Measurements from ENCODE around the gene NGEF.
"Not testable (repeated sequence)": the region's sequence is repeated elsewhere in the genome, so short reads cannot be mapped to it uniquely, and the experiment has no call there.

NGEF gene

DNA sequence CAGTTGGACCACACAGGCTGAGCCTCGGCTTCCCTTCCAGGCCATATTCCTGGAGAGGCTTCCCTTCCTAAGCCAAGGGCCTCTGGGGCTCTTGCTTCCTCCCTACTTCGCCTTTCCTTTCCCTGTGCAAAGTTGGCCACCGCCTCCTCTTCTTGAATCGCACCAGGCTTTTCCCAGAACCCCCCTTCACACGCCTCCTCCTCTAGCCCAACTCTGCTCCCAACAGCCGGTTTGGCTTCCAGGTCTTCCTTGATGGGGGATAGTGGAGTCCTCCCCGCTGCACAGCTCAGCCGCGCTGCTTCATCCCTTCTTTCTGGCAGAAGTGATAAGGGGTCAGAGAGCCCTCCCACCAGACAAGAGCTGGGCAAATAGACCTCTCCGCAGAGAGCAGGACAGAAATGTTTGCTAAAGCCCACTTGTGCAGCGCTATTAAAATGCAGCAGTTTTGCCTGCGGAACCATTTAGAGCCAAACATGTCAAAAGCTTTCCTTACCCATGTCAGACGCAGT lies 86.6 kb downstream of the NGEF start:
- DNase-seq: no peak

DNA sequence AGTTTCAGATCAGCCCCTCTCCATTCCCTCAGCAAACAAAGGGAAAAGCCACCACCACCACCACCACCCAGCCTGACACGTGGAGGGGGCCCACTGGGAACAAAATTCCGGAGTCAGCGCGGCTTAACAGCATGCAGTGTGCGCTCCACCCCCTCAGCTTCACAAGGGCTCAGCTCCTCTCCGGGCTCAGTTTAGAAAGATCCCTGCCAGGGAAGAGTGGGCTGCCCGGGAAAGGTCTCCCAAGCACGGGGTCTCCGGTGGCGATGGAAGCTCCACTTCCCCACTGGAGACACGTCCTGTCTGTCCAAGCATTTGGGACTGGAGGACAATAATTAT lies 87.3 kb downstream of the NGEF start:
- DNase-seq: no peak

DNA sequence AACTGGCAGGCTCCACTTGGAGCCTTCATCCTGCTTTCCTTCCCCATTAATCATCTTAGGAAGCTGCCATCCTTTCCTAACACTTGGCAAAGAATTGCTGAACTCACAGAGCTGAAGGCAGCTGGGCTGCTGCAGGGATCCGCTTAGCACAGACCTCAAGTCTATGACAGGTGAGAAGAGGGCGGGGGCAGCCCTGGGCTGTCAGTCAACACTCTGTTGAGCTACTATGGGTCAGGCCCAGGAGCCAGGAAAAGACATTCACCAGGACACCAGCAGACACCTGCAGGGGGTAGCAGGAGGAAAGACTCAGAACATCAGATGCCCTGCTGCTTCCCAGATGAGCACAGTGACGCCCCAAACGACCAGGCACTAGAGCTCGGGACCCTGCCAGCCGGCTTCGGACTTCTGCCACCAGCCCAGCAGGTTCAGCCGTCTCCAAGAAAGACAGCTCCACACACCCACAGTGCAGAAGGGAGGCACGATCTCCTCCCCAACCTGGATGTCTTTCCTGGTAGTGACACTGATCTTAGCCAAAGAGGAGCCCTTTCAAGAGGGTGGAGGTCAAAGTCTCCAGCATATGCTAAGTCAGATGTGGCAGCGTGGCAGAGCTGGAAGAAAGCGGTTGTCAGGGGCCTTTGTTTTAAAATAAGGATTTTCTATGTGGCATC lies 87.8 kb downstream of the NGEF start:
- DNase-seq: no peak

DNA sequence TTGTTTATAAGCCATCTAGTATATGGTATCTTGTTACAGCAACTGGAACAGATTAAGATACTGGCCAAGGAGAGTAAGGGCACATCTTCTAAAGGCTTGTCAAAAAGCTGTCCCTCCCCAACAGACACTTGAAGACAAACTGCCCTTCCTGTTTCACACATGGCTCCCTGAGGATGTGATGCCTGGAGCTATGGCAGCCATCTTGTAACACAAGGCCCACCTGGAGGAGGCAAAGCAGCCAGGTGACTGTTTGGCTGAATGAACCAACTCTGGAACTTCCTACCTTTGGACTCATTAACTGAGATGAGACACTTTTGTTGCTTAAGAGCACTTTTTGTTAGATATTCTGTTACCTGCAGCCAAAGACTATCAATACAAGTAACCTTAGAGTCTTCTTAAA lies 88.6 kb downstream of the NGEF start:
- DNase-seq: no peak

DNA sequence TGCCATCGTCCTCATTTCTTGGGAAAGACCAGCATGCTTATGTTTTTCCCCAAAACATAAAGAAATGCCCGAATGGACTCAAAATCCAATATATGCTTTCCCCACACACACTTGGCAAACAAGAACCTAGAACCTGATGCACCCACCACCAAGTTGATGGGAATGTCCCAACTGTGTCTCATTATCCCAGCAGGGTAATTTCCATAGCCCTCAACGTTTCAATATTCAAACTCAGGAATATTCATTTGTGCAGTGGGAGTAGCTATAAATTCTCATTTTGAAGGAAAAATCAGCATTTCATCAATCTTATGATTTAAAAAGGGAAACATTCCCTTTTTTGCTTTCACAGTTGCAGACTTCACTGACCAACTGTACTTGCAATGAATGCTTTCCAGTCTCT lies 92.3 kb downstream of the NGEF start:
- no peak for DNase-seq

DNA sequence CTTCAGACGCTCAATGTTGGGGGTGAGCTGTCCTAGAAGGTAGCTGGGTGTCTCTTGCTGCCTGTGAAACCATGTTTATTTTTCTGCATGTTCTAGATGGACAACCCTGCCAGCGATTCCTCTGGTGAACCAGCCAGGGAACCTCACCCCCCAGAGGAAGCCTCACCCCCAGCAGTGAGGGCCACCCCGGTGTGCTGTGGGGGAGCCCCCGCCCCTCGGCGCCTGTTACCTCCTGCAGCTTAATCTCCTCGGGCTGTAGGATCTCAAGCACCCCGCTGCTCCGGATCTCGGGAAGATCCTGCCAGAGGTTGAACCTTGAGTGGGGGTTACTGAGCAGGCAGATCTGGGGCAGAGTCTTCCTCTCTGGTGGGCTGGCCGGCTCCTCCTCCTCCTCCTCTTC lies 93.0 kb downstream of the NGEF start:
- DNase-seq: no peak

DNA sequence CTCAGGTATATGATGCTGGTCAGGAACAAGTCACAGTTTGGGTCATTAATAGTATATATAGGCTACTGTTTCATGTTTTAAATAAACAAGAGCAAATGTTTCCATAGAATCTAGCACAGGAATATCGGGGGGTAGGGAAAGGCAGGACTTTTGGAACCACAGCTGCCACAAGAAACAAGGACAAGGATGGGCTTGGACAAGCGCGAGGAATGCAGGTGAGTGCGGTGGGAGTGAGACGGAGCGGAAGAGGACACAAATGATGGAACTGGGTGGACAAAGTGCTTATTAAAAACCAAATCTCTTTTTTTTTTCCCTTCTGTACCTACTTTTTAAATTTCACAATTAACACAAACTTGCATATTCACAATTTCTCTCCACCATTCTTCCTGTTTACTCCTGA lies 93.9 kb downstream of the NGEF start:
- DNase-seq: no peak

DNA sequence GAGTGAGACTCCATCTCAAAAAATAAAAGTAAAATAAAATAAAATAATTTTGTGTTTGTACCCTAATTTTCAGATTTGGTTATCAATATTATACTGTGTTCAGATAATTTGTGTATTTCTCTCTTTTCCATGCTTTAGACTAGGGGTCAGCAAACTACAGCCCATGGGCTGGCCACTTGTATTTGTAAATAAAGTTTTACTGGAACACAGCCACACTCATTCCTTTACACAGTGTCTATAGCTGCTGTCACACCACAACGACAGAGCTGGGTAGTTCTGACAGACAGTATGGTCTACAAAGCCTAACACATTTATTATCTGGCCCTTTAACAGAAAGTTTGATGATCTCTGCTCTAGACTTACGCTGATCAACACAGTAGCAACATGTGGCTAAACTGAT lies 99.2 kb downstream of the NGEF start:
- no peak for DNase-seq

DNA sequence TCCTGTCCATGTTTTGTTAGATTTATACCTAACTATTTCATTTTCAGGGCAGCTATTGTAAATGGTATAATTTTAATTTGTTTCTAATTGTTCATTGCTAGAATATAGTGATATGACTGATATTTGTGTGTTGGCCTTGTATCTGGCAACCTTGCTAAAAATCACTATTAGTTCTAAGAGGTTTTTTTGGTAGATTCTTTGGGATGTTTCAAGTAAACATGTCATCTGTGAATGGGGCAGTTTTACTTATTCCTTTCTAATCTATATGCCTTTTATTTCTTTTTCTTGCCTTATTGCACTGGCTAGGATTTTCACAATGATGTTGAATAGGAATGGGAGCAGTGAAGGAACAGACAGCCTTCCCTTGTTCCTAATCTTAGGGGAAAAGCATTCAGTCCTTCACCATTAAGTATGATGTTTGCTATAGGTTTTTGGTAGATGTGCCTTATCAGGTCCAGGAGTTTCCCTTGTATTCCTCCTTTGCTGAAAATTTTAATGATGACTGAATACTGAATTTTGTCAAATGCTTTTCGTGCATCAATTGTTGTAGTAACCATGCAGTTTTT lies 101.3 kb downstream of the NGEF start:
- DNase-seq: no peak

DNA sequence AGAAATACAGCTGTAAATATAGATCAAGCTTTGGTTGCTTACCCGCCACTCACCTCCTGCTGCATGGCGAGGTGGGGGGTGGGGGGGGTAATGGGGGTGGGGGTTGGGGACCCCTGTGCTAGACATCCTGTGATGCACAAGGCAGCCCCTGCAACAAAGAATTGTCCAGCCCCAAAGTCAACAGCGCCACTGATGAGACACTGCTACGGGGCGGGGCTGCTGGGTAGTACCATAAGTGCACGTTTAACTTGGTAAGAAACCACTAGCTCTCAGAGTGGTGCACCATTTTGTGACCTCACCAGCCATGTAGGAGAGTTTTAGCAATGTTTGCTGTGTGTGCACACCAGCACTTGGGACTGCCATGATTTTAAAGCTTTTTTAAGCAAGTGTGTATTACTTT lies 102.7 kb downstream of the NGEF start:
- DNase-seq: no peak

DNA sequence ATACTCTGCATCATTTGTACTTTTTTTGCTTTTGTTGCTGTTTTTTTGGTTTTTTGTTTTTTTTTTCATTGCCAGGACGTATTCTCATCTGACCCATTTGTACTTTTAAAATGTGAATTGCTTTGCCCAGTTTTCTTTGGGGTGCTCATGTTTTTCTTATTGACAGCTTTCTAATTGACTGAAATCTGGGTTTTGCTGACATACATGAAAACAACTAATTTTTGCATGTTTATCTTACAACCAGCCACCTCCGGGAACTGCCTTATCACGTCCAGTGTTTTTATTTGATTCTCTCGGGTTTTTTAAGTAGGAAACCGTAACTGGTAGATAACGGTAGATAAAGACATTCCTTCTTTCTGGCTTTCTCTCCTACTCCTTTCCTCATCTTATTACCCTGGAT lies 104.4 kb downstream of the NGEF start:
- no peak for DNase-seq

DNA sequence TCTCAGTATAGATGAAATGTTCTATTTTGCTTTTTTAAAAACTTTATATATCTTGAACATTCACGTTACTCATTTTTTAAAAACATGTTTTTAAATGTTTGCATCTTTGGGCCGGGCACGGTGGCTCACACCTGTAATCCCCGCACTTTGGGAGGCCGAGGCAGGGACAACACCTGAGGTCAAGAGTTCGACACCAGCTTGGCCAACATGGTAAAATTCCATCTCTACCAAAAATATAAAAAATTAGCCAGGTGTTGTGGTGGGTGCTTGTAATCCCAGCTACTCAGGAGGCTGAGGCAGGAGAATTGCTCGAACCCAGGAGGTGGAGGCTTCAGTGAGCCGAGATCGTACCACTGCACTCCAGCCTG lies 105.4 kb downstream of the NGEF start:
- DNase-seq: not testable (repeated sequence)

DNA sequence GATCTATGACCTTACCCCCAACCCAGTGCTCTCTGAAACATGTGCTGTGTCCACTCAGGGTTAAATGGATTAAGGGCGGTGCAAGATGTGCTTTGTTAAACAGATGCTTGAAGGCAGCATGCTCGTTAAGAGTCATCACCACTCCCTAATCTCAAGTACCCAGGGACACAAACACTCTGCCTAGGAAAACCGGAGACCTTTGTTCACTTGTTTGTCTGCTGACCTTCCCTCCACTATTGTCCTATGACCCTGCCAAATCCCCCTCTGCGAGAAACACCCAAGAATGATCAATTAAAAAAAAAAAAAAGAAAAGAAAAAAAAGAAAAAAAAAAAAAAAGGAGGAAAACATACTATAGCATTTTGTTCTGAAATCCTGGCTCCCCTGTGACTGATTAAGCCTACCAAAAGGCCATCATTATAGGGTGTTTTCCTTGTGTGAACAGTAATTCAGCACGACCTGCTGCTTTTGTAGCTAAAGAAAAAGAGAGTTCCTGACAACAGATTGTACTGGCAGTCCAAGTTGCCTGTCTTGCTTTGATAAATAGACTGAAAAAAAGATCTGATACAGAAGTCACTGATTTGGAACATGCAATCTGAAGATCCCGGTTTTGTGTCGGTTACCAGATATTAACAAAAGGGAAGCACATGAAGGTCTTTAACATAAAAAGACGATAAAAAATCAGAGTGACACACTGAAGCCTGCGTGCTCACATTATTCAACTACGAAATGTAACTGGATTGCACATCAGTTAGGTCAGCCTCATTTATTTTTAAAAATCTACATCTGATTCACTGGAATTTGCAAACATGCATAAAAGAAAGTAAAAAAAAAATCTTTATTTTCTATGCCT lies 106.0 kb downstream of the NGEF start:
- DNase-seq: not testable (repeated sequence)

DNA sequence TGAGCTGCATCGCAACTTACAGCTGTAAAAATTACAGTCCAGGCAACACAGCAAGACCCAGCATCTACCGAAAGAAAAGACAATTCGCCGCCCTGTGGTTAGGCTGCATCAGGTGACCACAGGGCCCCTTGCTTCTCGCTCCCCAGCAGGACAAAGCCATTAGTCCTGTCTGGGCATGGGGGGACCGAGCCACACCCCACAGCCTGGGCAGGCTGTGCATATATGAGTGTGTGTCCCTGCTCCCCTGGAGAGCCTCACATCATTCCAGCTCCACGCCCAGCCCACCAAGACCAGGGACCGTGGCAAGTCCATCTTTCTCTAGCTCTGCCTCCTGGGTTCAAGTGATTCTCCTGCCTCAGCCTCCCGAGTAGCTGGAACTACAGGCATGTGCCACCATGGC lies 109.1 kb downstream of the NGEF start:
- no peak for DNase-seq

DNA sequence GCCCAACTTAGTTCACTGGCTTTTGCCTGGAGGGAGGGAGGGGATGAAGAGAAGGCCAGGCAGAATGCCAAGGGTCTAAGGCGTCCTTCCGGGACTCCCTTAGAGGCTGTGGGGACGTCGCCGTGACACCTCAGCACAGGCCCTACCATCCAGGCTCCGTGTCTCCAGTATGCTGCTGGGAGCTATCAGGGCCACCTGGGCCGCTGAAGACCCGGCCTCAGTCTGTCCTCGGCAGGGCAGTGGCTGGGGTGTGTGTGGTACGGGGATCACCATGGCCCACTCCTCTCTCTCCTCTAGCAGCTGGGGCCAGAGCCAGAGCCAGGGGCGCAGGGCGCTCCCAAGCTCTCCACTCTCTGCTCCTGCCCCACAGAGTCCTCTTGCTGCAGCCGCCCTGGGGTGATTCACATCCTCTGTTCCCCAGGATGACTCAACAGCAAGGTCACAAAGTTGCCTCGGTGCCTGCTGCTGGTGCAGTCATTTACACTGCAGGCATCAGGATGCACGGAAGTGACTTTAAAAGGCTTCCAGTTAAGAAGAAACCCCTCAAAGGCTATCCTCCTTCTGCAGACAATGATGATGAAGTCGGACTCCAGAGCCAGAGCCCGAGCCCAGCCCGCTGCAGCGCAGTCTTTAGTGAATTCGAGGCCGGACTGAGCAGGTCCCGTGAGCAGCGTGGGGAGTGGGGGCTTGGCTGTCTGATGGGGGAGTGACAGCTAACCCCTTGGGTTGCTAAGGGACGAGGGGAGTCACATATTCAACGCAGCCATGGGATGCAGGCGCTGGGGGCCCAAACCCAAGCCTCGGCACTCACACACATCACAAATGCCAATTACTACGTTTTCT lies 111.1 kb downstream of the NGEF start:
- DNase-seq: no peak

DNA sequence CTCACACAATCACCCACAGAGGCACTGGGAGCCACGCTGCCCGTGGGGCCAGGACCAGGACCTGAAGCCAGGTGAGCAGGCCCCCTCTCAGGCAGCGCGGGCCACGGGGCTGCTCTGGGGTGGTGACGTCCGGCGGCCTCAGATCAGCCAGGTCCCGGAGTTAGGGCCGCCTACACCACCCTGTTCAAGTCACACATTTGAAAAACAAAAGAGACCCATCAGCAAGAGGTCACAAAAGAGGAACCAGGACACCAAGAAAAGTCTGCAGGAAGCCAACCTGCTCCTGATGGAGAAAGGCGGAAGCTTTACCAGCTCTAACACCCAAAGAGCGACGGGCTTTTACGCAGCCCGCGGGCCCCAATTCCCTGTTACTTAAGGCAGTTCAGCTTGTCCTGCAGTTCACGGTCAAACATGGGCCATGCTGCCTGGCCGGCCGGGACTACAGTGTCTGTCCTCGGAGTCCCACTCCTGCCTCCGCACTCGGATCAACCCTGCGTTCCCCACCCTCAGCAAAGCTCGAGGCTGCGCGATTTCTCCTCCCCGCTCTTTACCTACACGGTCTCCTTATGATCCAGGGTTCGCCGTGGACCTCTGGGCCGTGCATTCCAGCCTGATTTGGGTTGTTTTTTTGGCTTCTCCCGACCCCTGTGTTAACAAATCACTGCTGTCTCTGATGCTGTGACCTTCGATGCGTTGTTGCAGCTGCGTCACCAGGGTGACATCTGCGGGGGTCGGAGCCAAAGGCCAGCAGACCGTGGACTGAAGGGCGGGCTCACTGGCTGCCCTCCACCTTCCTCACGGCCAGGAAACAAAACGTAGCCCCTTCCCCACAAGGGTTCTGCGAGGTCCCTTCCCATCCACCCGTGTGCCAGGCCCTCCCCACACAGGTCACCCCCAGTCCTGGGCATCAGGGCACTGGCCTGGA lies 112.0 kb downstream of the NGEF start:
- no peak for DNase-seq

DNA sequence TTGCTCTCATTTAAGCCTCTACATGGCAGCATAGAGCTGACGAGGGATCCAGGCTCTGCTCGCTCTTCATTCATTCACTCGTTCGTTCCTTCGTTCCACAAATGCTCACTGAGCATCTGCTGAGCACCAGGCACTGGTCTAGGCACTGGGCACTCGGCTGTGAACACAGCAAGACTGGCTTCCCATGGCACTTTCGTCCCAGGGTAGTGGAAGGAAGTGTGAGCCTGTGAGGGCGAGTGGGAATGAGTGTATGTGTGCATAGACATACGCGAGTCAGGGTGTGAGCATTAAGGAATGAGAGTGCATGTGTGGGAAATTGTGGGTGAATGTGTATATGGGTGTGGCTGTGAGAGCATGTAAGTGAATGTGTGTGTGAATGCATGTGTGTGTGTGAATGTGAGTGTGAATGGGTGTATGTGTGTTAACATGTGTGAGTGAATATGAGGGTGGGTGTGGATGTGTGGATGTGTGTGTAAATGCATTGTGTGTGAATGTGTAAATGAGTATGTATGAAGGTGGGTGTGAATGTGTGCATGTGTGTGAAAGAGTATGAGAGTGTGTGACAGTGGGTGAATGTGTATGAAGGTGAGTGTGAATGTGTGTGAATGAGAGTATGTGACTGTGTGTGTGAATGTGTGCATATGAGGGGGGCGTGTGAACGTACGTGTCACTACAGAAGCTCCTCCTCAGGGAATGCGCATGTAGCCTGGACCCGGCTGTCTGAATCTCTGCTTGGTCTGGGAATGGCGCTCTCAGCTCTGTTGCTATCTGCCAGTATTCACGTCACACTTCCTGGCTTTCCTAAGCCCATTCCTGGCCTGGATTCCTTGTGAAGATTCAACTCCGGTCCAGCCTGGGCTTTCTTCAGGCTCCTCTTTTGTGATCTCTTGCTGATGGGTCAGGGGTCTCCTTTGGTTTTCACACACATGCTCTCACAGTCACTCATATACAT lies 114.2 kb downstream of the NGEF start:
- DNase-seq: no peak

DNA sequence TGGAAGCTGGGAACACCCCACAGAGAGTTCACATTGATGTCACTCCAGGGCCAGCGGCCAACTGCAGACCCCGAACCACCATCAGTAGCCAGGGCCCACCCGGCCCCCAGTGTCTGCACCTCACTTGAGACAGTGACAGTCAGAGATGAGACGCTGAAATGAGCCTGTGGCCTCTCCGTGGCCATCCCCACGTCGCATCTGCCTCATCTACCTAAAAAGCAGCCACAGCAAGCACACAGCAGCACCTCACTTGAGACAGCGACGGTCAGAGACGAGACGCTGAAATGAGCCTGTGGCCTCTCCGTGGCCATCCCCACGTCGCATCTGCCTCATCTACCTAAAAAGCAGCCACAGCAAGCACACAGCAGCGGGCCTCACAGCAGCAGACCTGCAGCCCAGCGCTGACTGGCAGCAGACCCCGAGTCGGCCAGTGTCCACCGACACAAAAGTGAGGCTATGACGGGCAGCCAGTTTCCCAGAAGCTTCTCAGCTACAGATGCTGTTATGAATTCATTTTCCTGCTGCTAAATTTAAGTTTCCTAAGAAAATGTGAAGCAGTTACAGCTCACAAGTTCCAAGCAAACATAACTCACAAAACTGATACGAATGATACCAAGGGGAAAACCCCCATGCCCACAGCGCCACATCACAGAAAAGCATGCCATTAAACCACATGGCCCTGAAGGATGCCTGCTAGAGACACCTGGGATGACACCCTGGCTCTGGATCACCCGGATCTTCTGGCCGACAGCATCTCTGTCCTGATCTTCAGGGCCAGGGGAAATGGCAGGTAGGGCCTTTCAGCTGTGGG lies 115.3 kb downstream of the NGEF start:
- no peak for DNase-seq

DNA sequence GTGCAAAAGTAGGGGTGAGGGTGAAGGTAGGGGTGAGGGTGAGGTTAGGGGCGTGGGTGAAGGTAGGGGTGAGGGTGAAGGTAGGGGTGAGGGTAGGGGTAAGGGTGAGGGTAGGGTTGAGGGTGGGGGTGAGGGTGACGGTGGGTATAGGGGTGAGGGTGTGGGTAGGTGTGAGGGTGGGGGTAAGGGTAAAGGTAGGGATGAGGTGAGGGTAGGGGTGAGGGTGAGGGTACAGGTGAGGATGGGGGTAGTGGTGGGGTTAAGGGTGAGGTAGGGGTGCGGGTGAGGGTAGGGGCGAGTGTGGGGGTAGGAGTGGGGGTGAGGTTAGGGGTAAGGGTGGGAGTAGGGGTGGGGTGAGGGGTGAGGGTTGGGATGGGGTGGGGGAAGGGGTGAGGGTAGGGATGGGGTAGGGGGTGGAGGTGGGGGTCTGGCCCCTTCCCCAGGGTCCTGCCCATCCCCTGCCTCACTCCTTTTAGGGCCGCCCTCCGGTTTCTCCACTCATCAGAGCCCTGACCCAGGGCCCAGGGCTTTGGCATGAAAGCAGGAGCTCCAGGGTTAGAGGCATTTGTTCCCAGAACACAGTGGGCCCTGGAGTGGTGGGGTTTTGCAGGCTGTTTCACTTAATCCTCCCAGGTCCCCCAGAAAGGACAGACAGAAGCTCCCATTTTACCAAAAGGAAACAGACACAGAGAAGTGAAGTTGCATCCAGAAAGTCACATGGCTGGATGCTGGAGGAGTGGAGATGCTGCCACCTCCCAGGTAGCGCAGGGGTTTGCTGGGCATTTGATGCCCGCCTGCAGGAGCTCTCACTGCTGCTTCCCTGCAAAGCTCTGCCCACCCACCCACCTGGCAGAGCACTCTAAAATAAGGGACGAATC lies 116.1 kb downstream of the NGEF start:
- no peak for DNase-seq

Data from CD4-positive, alpha-beta T cell treated with Interleukin-17A for 1 hour (primary cell).